ENCODE data around the gene APOLD1. TPM values are rescaled to one million over a fixed set of nuclear protein-coding genes. Genes with fewer than 3 reads are reported as not detected.
"Not testable (repeated sequence)": the region's sequence is repeated elsewhere in the genome, so short reads cannot be mapped to it uniquely, and the experiment has no call there.

APOLD1 gene
- total RNA-seq, 3 donors from 2014 or later, result 1.2 to 1.6 (median 1.6) TPM

DNA sequence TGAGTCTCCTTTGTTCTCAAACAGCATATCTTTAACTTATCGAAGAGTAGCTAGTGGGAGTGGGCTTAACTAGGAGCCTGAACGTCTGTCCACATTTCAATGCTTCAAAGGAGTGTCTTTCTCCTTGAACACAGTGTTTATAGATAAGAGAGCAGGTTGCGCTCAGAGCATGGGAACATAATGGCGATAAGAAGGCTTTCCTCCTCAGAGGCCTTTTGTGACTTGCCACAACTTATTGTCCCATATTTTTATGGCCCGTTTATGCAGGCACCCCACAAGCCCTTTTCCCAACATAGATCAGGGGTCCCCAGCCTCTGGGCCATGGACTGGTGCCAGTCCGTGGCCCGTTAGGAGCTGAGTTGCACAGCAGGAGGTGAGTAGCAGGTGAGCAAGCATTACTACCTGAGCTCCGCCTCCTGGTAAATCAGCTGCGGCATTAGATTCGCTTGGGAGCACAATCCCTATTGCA, 25.1 kb downstream of the APOLD1 start:
- H3K4me1 Mint-ChIP-seq (ENCODE audit: low read depth), result peaks cover 60% of the 10 kb centered on the region
- H3K4me3 Mint-ChIP-seq, result no peak overlapping the region
- H3K9me3 Mint-ChIP-seq, result no peaks in the 10 kb centered on the region
- no peak for ATAC-seq
- H3K27me3 Mint-ChIP-seq (ENCODE audit: low read depth), result no peaks in the 10 kb centered on the region
- DNase-seq, result no peak
- peaks cover 6% of the 10 kb centered on the region for H3K36me3 Mint-ChIP-seq (ENCODE audit: insufficient read depth)

- peaks cover 61% of the 10 kb centered on the region for H3K4me1 Mint-ChIP-seq (ENCODE audit: low read depth)
- ATAC-seq, result no peak
- no peaks in the 10 kb centered on the region for H3K9me3 Mint-ChIP-seq
Measured at GRCh38 chr12:12811343-12811742, 25.9 kb downstream of the APOLD1 start.

GRCh38 chr12:12812174-12812573, 26.7 kb downstream of the APOLD1 start:
- ATAC-seq (no peak), DNase-seq (no peak)
- no peaks in the 10 kb centered on the region for H3K27me3 Mint-ChIP-seq (ENCODE audit: low read depth)
- H3K4me3 Mint-ChIP-seq, result no peak overlapping the region
- H3K9me3 Mint-ChIP-seq, result no peaks in the 10 kb centered on the region
- peaks cover 62% of the 10 kb centered on the region for H3K4me1 Mint-ChIP-seq (ENCODE audit: low read depth)
- peaks cover 18% of the 10 kb centered on the region for H3K36me3 Mint-ChIP-seq (ENCODE audit: insufficient read depth)

More at GRCh38 chr12:12811343-12811742, 25.9 kb downstream of the APOLD1 start:
- Mint-ChIP-seq H3K36me3 (ENCODE audit: insufficient read depth) (peaks cover 14% of the 10 kb centered on the region), H3K27me3 (ENCODE audit: low read depth) (no peaks in the 10 kb centered on the region), H3K4me3 (no peak overlapping the region)
- no peak for DNase-seq

DNA sequence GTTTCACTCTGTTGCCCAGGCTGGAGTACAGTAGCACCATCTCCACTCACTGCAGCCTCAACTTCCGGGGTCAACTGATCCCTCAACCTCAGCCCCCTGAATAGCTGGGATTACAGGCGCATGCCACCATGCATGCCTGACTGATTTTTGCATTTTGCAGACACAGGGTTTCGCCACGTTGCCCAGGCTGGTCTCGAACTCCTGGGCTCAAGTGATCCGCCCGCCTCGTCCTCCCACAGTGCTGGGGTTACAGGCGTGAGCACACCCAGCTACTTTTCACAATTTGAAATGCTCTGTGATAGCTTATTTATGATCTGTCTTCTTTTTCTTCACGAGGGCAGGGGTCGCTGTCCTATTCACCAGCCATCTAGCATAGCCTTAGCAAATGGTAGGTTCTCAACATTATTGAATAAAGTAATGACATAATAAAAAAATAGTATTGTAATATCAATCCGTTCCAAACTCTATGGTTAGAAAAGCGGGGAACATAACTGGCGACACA, 27.2 kb downstream of the APOLD1 start:
- ATAC-seq (no peak), DNase-seq (no peak)
- Mint-ChIP-seq H3K27me3 (ENCODE audit: low read depth) (no peaks in the 10 kb centered on the region), H3K36me3 (ENCODE audit: insufficient read depth) (peaks cover 18% of the 10 kb centered on the region), H3K9me3 (no peaks in the 10 kb centered on the region), H3K4me3 (peak overlapping the region; percentile 98), H3K4me1 (ENCODE audit: low read depth) (peaks cover 60% of the 10 kb centered on the region)

GRCh38 chr12:12813120-12814101, 28.0 kb downstream of the APOLD1 start, which contains the start of gene DDX47:
DDX47 (plus strand) TSS chr12:12813346; CDS start chr12:12813368, 22 bp downstream.
- peak; percentile 93 to 95 for ATAC-seq
- Mint-ChIP-seq H3K4me1 (ENCODE audit: low read depth) (peaks cover 56% of the 10 kb centered on the region), H3K36me3 (ENCODE audit: insufficient read depth) (peaks cover 18% of the 10 kb centered on the region), H3K27me3 (ENCODE audit: low read depth) (no peaks in the 10 kb centered on the region), H3K9me3 (no peaks in the 10 kb centered on the region), H3K4me3 (peak within 1 kb of the TSS; percentile 98)
- DNase-seq, result peak; percentile 98

GRCh38 chr12:12817616-12818015, 32.2 kb downstream of the APOLD1 start:
- Mint-ChIP-seq H3K4me1 (ENCODE audit: low read depth) (peaks cover 62% of the 10 kb centered on the region), H3K4me3 (no peak overlapping the region), H3K27me3 (ENCODE audit: low read depth) (no peaks in the 10 kb centered on the region), H3K36me3 (ENCODE audit: insufficient read depth) (peaks cover 44% of the 10 kb centered on the region), H3K9me3 (no peaks in the 10 kb centered on the region)
- DNase-seq (no peak), ATAC-seq (no peak)

DNA sequence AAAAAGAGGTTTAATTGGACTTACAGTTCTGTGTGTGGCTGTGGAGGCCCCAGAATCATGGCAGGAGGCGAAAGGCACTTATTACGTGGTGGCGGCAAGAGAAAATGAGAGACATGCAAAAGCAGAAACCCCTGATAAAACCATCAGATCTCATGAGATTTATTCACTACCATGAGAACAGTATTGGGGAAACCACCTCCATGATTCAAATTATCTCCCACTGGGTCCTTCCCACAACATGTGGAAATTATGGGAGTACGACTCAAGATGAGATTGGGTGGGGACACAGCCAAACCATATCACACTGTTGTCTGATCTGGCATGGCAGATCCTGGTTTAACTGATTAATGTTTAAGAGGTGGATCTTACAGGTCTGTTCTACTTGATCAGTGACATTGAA, 33.2 kb downstream of the APOLD1 start:
- H3K36me3 Mint-ChIP-seq (ENCODE audit: insufficient read depth), result peaks cover 54% of the 10 kb centered on the region
- peaks cover 53% of the 10 kb centered on the region for H3K4me1 Mint-ChIP-seq (ENCODE audit: low read depth)
- DNase-seq, result no peak
- no peaks in the 10 kb centered on the region for H3K27me3 Mint-ChIP-seq (ENCODE audit: low read depth)
- no peak overlapping the region for H3K4me3 Mint-ChIP-seq
- H3K9me3 Mint-ChIP-seq, result no peaks in the 10 kb centered on the region
- peak in 1 of 2 donors; percentile 23 for ATAC-seq

GRCh38 chr12:12819221-12819620, 33.8 kb downstream of the APOLD1 start:
- Mint-ChIP-seq H3K4me3 (no peak overlapping the region), H3K4me1 (ENCODE audit: low read depth) (peaks cover 48% of the 10 kb centered on the region), H3K9me3 (no peaks in the 10 kb centered on the region), H3K36me3 (ENCODE audit: insufficient read depth) (peaks cover 55% of the 10 kb centered on the region), H3K27me3 (ENCODE audit: low read depth) (no peaks in the 10 kb centered on the region)
- ATAC-seq, result no peak
- no peak for DNase-seq

DNA sequence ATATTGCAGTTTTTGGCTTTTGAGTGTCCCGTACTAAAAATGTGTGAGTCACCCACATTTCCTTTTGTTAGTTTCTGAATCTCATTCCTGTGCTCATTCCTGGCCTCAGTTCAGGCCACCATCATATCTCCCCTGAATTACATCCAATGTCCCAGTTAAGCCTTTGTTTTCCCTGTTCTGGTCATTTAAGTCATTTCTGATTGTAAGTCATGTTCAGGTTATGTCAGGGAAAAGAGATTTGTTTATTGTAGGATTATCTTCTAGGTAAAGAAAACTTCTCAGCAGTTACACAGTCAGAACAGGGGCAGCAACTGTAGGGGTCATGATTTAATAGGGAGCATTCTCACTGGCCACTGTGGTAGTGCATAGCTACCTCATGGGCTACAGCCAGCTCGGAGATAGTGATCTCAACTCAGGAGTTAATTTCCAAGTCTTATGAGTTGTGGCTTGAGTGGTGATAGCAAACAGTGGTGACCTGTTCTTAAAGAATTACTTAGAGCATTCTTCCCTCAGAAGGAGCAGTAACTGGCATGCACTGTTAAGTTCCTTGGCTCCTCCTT, 34.4 kb downstream of the APOLD1 start:
- no peak overlapping the region for H3K4me3 Mint-ChIP-seq
- DNase-seq (no peak), ATAC-seq (no peak)
- peaks cover 54% of the 10 kb centered on the region for H3K36me3 Mint-ChIP-seq (ENCODE audit: insufficient read depth)
- no peaks in the 10 kb centered on the region for H3K9me3 Mint-ChIP-seq
- no peaks in the 10 kb centered on the region for H3K27me3 Mint-ChIP-seq (ENCODE audit: low read depth)
- peaks cover 41% of the 10 kb centered on the region for H3K4me1 Mint-ChIP-seq (ENCODE audit: low read depth)

- not testable (repeated sequence) for ATAC-seq; H3K27me3 Mint-ChIP-seq (ENCODE audit: low read depth); DNase-seq; H3K4me3 Mint-ChIP-seq; H3K9me3 Mint-ChIP-seq
- H3K4me1 Mint-ChIP-seq (ENCODE audit: low read depth), result peaks cover 39% of the 10 kb centered on the region
- peaks cover 56% of the 10 kb centered on the region for H3K36me3 Mint-ChIP-seq (ENCODE audit: insufficient read depth)
Measured at GRCh38 chr12:12820376-12820775, 34.9 kb downstream of the APOLD1 start.

DNA sequence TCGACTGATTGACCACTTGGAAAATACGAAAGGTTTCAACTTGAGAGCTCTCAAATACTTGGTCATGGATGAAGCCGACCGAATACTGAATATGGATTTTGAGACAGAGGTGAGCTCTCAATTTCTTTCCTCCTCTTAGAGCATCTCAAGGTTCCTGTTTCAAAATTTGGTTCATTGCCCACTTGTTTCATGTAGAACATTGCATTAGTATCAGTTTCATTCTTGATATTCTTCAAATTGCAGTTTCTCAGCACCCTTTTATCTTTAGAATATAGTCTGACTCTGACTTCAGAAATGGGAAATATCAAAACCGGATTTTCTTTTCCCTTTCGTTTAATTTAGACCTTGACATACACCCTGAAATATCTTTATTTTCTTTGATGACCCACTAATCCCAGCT, 36.5 kb downstream of the APOLD1 start:
- no peak overlapping the region for H3K4me3 Mint-ChIP-seq

DNA sequence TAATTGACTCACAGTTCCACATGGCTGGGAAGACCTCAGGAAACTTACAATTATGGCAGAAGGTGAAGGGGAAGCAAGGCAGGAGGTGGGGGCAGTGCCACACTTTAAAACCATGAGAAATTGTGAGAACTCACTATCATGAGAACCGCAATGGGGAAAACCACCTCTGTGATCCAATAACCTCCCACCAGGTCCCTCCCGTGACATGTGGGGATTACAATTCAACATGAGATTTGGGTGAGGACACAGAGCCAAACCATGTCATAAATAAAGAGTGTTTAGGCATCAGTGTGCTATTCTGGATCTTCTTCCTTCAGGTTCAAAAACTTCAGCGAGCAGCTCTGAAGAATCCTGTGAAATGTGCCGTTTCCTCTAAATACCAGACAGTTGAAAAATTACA, 37.4 kb downstream of the APOLD1 start:
- DNase-seq, result no peak
- H3K4me3 Mint-ChIP-seq, result no peak overlapping the region
- peaks cover 56% of the 10 kb centered on the region for H3K36me3 Mint-ChIP-seq (ENCODE audit: insufficient read depth)
- H3K27me3 Mint-ChIP-seq (ENCODE audit: low read depth), result no peaks in the 10 kb centered on the region
- H3K4me1 Mint-ChIP-seq (ENCODE audit: low read depth), result peaks cover 19% of the 10 kb centered on the region
- no peaks in the 10 kb centered on the region for H3K9me3 Mint-ChIP-seq
- no peak for ATAC-seq

More for the DNA sequence above, 36.5 kb downstream of the APOLD1 start:
- Mint-ChIP-seq H3K36me3 (ENCODE audit: insufficient read depth) (peaks cover 49% of the 10 kb centered on the region), H3K4me1 (ENCODE audit: low read depth) (peaks cover 23% of the 10 kb centered on the region), H3K27me3 (ENCODE audit: low read depth) (no peaks in the 10 kb centered on the region), H3K9me3 (no peaks in the 10 kb centered on the region)
- no peak for DNase-seq
- no peak for ATAC-seq

DNA sequence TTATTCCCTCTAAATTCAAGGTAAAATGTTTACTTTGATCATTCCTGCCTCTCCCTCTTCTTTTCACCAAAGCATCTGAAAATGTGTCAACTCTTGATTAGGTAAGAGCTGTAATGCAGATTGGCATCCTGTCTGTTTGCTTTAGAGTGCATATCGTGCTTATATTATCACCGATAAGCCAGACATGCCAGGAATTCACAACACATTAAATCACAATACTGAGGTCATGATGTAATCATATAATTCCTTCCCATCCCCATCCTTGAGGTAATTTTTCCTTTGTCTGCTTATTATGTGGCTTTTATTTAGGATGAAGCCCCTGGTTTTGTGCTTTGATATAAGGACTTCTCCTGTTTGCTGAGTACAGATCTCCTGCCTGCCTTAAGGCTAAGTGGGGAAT, 37.8 kb downstream of the APOLD1 start:
- Mint-ChIP-seq H3K27me3 (ENCODE audit: low read depth) (no peaks in the 10 kb centered on the region), H3K9me3 (no peaks in the 10 kb centered on the region), H3K4me3 (no peak overlapping the region), H3K36me3 (ENCODE audit: insufficient read depth) (peaks cover 56% of the 10 kb centered on the region), H3K4me1 (ENCODE audit: low read depth) (peaks cover 17% of the 10 kb centered on the region)
- DNase-seq (no peak), ATAC-seq (no peak)

DNA sequence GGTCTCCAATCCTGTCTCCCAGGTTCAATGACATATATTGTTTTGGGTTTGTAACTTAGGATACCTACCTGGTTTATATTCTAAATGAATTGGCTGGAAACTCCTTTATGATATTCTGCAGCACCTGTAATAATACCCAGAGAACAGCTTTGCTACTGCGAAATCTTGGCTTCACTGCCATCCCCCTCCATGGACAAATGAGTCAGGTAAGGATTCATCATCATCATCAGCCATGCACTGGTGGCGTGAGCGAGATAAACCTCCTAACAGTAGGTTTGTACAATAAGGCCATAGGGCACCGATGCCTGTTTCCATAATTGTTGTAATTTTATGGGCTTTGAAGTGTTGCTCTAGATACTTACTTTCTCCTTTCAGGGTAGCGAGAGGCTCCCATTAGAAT, 38.4 kb downstream of the APOLD1 start:
- no peak for DNase-seq
- Mint-ChIP-seq H3K4me3 (no peak overlapping the region), H3K27me3 (ENCODE audit: low read depth) (no peaks in the 10 kb centered on the region), H3K36me3 (ENCODE audit: insufficient read depth) (peaks cover 59% of the 10 kb centered on the region), H3K4me1 (ENCODE audit: low read depth) (peaks cover 13% of the 10 kb centered on the region), H3K9me3 (no peaks in the 10 kb centered on the region)
- no peak for ATAC-seq
